SK-N-SH treated with all-trans-retinoic acid at 6 μM for 48 hours (cell line): ENCODE results near the gene CCDC68.

Experiments used
- ATAC-seq: fragments of 200-7000 bp; cut with Tn5 transposase; 3 replicates; pipeline ENCODE4 v1.9.1; 2020; ENCODE audit warnings: mild to moderate bottlenecking, moderate library complexity
- ARNTL ChIP-seq: fragments of 450-650 bp; formaldehyde crosslinking; IDR thresholded peaks from 2 replicates; pipeline ENCODE4 v1.5.0; 2020; ENCODE audit warnings: low read depth, mild to moderate bottlenecking, moderate library complexity, borderline replicate concordance
- BACH2 ChIP-seq: fragments of 250-450 bp; sonication (Bioruptor Pico); IDR thresholded peaks from 2 replicates; pipeline ENCODE4 v1.9.0; 2021; ENCODE audit warnings: mild to moderate bottlenecking, borderline replicate concordance
- CREB5 ChIP-seq: fragments of 250-450 bp; sonication (Bioruptor Pico); IDR thresholded peaks from 2 replicates; pipeline ENCODE4 v1.5.1; 2020; ENCODE audit warnings: low read depth, mild to moderate bottlenecking, moderate library complexity
- CSDC2 ChIP-seq: fragments of 250-450 bp; sonication (Bioruptor Pico); IDR thresholded peaks from 2 replicates; pipeline ENCODE4 v1.5.0; 2020; ENCODE audit warnings: mild to moderate bottlenecking, moderate library complexity
- ISL1 ChIP-seq: fragments of 250-450 bp; sonication (Bioruptor Pico); IDR thresholded peaks from 2 replicates; pipeline ENCODE4 v2.1.2; 2022; ENCODE audit warnings: mild to moderate bottlenecking, moderate library complexity
- PPARA ChIP-seq: fragments of 250-450 bp; sonication (Bioruptor Pico); IDR thresholded peaks from 2 replicates; pipeline ENCODE4 v1.5.0; 2020; ENCODE audit warnings: mild to moderate bottlenecking, borderline replicate concordance
- SNAI2 ChIP-seq: fragments of 250-450 bp; sonication (Bioruptor Pico); IDR thresholded peaks from 2 replicates; pipeline ENCODE4 v1.5.0; 2020; ENCODE audit warnings: mild to moderate bottlenecking, moderate library complexity
- TOX ChIP-seq: fragments of 250-450 bp; sonication (Bioruptor Pico); IDR thresholded peaks from 2 replicates; pipeline ENCODE4 v1.8.0; 2021; ENCODE audit warnings: mild to moderate bottlenecking, moderate library complexity, borderline replicate concordance
- ZC3H10 ChIP-seq: fragments of 250-450 bp; sonication (Bioruptor Pico); IDR thresholded peaks from 2 replicates; pipeline ENCODE4 v1.5.1; 2021; ENCODE audit warnings: mild to moderate bottlenecking, moderate library complexity
- ZFP3 ChIP-seq: fragments of 250-450 bp; sonication (Bioruptor Pico); IDR thresholded peaks from 2 replicates; pipeline ENCODE4 v1.5.0; 2020; ENCODE audit warnings: mild to moderate bottlenecking, moderate library complexity
- ZFP30 ChIP-seq: fragments of 450-650 bp; formaldehyde crosslinking; IDR thresholded peaks from 2 replicates; pipeline ENCODE4 v1.5.0; 2022; ENCODE audit warnings: mild to moderate bottlenecking, moderate library complexity
- ZNF565 ChIP-seq: fragments of 450-650 bp; formaldehyde crosslinking; conservative IDR thresholded peaks from 2 replicates; pipeline ENCODE4 v1.5.0; 2020; ENCODE audit warnings: low read depth, mild to moderate bottlenecking, moderate library complexity
- ZNF70 ChIP-seq: fragments of 450-650 bp; formaldehyde crosslinking; IDR thresholded peaks from 2 replicates; pipeline ENCODE4 v1.5.0; 2020; ENCODE audit warnings: mild to moderate bottlenecking, moderate library complexity
- ZNF8 ChIP-seq: fragments of 450-650 bp; formaldehyde crosslinking; IDR thresholded peaks from 2 replicates; pipeline ENCODE4 v1.5.0; 2020; ENCODE audit warnings: mild to moderate bottlenecking, moderate library complexity

Gene CCDC68

GRCh38 chr18:54852780-54853675, 106.2 kb downstream of the CCDC68 start:
- TF ChIP-seq ZC3H10 (no peak), CREB5 (CRISPR knock-in tag) (no peak), BACH2 (CRISPR knock-in tag) (no peak), CSDC2 (CRISPR knock-in tag) (no peak), ZFP30 (CRISPR knock-in tag) (no peak), ZNF565 (CRISPR knock-in tag) (no peak), ZFP3 (CRISPR knock-in tag) (no peak), ZNF70 (CRISPR knock-in tag) (no peak), TOX (CRISPR knock-in tag) (no peak), PPARA (CRISPR knock-in tag) (no peak), SNAI2 (no peak), ISL1 (no peak), ZNF8 (no peak), ARNTL (CRISPR knock-in tag) (no peak)
- TF ChIP-seq, all 23 proteins: peak for 0
- ATAC-seq: peak; percentile 78
